H1 (cell line): ENCODE results near the gene GANC. TPM values are rescaled to one million over a fixed set of nuclear protein-coding genes. Genes with fewer than 3 reads are reported as not detected.

ENCODE experiments used
- BCL11A ChIP-seq, 2 experiments: IDR thresholded peaks; one replicate each; pipeline ENCODE4 v1.6.1; 2011; ENCODE audit warnings: low read depth in 2 of 2, low read length in 2 of 2, mild to moderate bottlenecking in 2 of 2
- GTF2F1 ChIP-seq: IDR thresholded peaks from 2 replicates; pipeline ENCODE4 v1.6.1; 2012; ENCODE audit warnings: low read depth, low read length, improper control_type of control experiment, borderline replicate concordance
- KDM1A ChIP-seq: fragments of 200-600, 300-600 bp; sonication (generic); IDR thresholded peaks from 2 replicates; pipeline ENCODE4 v1.7.1; 2016; ENCODE audit warnings: mild to moderate bottlenecking, low read length, borderline replicate concordance
- PHF8 ChIP-seq: fragments of 200-600 bp; sonication (generic); conservative IDR thresholded peaks from 2 replicates; pipeline ENCODE4 v1.7.1; 2012; ENCODE audit warnings: low read depth, mild to moderate bottlenecking, inconsistent platforms, low read length, moderate library complexity
- SIN3A ChIP-seq, 2 experiments: IDR thresholded peaks in 1 of 2; conservative IDR thresholded peaks in 1 of 2; 2 replicates each; pipeline ENCODE4 v1.6.1; 2011 to 2012; ENCODE audit warnings: low read length in 2 of 2, improper control_type of control experiment in 1 of 2, low read depth in 1 of 2, mild to moderate bottlenecking in 1 of 2
- ZNF274 ChIP-seq: IDR thresholded peaks from 2 replicates; pipeline ENCODE4 v1.7.0; 2012; ENCODE audit warnings: low read length, borderline replicate concordance; ENCODE audit errors: extremely low read depth
- polyA plus RNA-seq, 7 experiments: library from polyadenylated mRNA; depleted of rRNA in 3 of 7; stranded (reverse) in 5 of 7; unstranded in 2 of 7; fragments of >200 nt in 5 of 7; fragments of 200-250 nt in 2 of 7; gene quantifications; 1 replicate in 5 of 7; 2 replicates in 1 of 7; 4 replicates in 1 of 7; pipeline versions ENCODE4 v1.2.1 to v1.2.3, GENCODE V29; 2011 to 2013; ENCODE audit warnings: missing spikeins in 2 of 7, mixed read lengths in 2 of 7
- total RNA-seq: library from RNA; stranded (reverse); fragmentation: NEBNext Ultra II Directional; extraction: Animal tissue kit (Norgen Biotek cat#: 25700); gene quantifications from 2 replicates; pipeline ENCODE4 v1.2.1, GENCODE V29; 2021

Gene GANC
- total and polyA plus RNA-seq, 2 of the 8 experiments (the other 6 are each of a cell fraction or from before 2014, with no cell fraction given), result 6.8 to 14.4 TPM

DNA sequence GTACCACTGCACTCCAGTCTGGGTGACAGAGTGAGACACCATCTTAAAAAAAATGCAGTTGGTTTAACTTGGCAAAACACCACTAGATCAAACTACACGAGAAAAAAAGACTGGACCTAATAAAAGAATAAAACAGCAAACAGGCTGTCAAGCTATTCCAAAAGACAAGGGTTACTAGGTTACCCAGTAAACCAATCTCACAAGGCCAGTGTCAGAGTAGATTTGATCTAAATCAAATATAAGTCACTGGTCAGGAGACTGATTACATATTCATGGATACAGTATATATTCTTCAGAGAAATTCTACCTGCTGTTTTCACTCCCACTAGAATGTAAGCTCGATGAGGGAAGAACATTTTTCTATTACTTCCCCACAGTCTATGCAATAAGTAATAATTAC lies 2.5 kb upstream of the GANC start (continued):
- TF ChIP-seq BCL11A (IDR thresholded peaks at IDR 0.05; ENCODE audit: low read depth in 2 of 2, low read length in 2 of 2), result no peak
- TF ChIP-seq GTF2F1, result no peak
- TF ChIP-seq ZNF274, result no peak
- no peak for TF ChIP-seq KDM1A
- TF ChIP-seq PHF8, result no peak
- no peak for TF ChIP-seq SIN3A (conservative IDR thresholded peaks at IDR 0.05 in 1 of 2, IDR thresholded peaks at IDR 0.05 in 1 of 2; ENCODE audit: low read depth in 1 of 2, low read length in 2 of 2)
- TF ChIP-seq, all 59 proteins: peak for 0
